Bronchial epithelial cell (primary cell): ENCODE results near the gene TNNT2. TPM values are rescaled to one million over a fixed set of nuclear protein-coding genes. Genes with fewer than 3 reads are reported as not detected.

Experiments
- DNase-seq: peaks from one replicate; pipeline ENCODE4 v3.0.0-alpha.2; 2010; ENCODE audit warnings: low read depth
- FAIRE-seq: peaks from 2 replicates; lab custom pipeline; 2011; peaks lifted over from hg19 to GRCh38; lab: Jason Lieb, UNC
- H3K27me3 ChIP-seq: 2 replicates; pipeline ENCODE4 v1.5.1; 2011; ENCODE audit warnings: low read length; ENCODE audit not compliant: control insufficient read depth, insufficient read depth
- H3K36me3 ChIP-seq: 2 replicates; pipeline ENCODE4 v1.5.1; 2011; ENCODE audit warnings: low read length; ENCODE audit not compliant: control insufficient read depth, insufficient read depth
- H3K4me3 ChIP-seq: 2 replicates; pipeline ENCODE4 v1.5.1; 2011; ENCODE audit warnings: mild to moderate bottlenecking, low read depth, low read length, control low read depth
- total RNA-seq: library from RNA; depleted of rRNA; stranded (reverse); fragments of >200 nt; gene quantifications from 2 replicates; pipeline ENCODE4 v1.2.1, GENCODE V29; 2014
- TF ChIP-seq, protein P1 (sequence below): IDR thresholded peaks from 2 replicates; pipeline ENCODE4 v1.5.1; 2011; ENCODE audit warnings: mild to moderate bottlenecking, moderate library complexity, low read length, control low read depth, inconsistent platforms; ENCODE audit not compliant: insufficient read depth, severe bottlenecking

Gene TNNT2
- total RNA-seq, 1 donor from 2014 or later, result 0.26 TPM

DNA sequence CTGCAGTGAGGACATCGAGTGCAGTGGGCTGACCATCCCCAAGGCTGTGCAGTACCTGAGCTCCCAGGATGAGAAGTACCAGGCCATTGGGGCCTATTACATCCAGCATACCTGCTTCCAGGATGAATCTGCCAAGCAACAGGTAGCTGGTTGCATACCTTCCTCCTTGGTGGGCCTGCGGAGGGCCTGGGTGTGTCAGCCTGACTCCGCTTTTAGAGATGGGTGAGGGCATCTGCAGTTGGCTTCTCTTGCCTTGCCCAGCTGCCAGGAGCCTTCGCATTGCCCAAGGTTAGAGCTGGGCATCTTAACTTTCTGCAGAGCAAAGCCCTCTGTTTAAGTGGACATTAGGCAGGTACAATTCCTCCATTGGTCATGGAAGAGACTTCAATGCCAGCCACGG is 60.9 kb downstream of the TNNT2 start:
- Histone ChIP-seq H3K36me3 (peaks cover 83% of the 10 kb centered on the region), H3K27me3 (no peaks in the 10 kb centered on the region), H3K4me3 (no peak overlapping the region)
- no peak for DNase-seq
- FAIRE-seq, result no peak
- TF ChIP-seq, protein P1, sequence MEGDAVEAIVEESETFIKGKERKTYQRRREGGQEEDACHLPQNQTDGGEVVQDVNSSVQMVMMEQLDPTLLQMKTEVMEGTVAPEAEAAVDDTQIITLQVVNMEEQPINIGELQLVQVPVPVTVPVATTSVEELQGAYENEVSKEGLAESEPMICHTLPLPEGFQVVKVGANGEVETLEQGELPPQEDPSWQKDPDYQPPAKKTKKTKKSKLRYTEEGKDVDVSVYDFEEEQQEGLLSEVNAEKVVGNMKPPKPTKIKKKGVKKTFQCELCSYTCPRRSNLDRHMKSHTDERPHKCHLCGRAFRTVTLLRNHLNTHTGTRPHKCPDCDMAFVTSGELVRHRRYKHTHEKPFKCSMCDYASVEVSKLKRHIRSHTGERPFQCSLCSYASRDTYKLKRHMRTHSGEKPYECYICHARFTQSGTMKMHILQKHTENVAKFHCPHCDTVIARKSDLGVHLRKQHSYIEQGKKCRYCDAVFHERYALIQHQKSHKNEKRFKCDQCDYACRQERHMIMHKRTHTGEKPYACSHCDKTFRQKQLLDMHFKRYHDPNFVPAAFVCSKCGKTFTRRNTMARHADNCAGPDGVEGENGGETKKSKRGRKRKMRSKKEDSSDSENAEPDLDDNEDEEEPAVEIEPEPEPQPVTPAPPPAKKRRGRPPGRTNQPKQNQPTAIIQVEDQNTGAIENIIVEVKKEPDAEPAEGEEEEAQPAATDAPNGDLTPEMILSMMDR, result no peak

DNA sequence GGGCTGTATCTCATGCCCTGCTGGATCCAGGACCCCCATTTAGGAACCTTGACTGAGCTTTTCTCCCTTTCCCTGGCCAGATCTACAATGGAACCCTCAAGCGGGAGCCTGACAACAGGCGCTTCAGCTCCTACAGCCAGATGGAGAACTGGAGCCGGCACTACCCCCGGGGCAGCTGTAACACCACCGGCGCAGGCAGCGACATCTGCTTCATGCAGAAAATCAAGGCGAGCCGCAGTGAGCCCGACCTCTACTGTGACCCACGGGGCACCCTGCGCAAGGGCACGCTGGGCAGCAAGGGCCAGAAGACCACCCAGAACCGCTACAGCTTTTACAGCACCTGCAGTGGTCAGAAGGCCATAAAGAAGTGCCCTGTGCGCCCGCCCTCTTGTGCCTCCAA is 64.4 kb downstream of the TNNT2 start:
- H3K27me3 ChIP-seq, result no peaks in the 10 kb centered on the region
- TF ChIP-seq, protein P1, result no peak
- H3K4me3 ChIP-seq, result no peak overlapping the region
- FAIRE-seq (no peak), DNase-seq (no peak)
- H3K36me3 ChIP-seq, result peaks cover 59% of the 10 kb centered on the region

DNA sequence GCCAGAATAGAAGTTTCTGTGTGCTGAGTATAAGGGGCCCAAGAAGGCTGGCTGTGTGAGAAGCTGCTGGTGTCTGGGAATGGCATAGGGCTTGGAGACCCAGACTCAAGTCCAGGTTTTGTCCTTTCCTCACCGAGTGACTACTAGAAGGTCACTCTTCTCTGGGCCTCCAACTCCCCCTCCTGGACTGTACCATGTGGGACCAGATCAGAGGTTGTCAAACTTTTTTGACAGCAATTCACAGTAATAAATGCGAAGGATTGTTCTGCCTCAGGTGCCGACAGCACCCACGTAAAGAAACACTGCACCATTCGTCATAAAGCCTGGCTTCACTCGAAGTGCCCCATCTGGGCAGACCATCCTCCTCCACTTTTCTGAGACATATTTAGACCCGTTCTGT is 65.2 kb downstream of the TNNT2 start:
- no peaks in the 10 kb centered on the region for H3K27me3 ChIP-seq
- H3K36me3 ChIP-seq, result peaks cover 55% of the 10 kb centered on the region
- no peak for DNase-seq
- TF ChIP-seq, protein P1, result no peak
- FAIRE-seq, result peak; percentile 77
- H3K4me3 ChIP-seq, result no peak overlapping the region

DNA sequence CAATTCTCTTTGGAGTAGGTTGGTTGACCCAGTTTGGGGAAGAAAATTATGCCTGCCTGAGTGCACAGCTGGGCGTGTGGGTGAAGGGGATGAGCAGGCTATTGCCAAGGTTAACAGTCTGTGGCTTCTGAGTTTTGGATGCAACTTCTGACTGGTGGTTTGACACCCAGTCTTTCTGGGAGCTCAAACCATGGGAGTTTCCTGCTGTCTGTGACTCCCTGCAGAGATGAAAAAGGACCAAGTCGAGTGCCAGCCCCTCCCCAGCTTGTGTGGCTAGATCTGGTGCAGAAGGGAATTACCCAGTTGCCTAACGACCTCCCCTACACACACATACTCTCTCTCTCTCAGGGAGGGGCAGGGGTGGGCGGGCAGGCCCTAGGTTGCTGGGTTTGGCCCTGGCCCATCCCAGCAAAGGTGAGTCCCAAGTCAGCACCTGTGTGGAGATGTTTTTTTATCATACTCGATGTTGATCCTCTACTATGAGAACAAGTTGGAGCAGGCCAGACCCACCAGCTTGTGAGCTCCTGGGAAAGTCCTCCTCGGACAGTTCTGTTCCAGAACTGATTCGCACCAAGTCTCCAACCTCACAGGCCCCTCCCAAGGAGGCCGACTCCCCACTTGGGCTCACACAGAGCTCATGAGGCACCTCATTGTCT is 66.0 kb downstream of the TNNT2 start:
- H3K4me3 ChIP-seq, result no peak overlapping the region
- TF ChIP-seq, protein P1, result no peak
- no peaks in the 10 kb centered on the region for H3K27me3 ChIP-seq
- DNase-seq (peak; percentile 97), FAIRE-seq (peak; percentile 36)
- H3K36me3 ChIP-seq, result peaks cover 48% of the 10 kb centered on the region

DNA sequence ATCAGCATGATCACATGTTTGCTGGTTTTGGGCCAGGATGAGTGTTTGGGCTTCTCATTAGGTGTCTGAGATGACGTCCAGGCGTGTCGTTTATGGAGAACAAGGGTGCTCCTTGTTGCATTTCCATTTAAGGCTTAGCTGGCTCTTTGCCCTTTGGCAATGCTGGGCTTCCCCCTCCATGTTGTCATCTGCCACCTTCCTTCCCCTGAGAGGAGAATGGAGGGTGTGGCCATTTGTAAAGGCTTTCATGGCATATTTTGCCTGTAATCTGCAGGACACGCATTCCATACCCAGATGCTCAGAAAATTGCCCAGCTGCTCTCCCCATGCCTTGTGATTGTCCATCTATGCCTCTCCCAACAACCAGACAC is 66.5 kb downstream of the TNNT2 start:
- DNase-seq (peak; percentile 96), FAIRE-seq (peak; percentile 98)
- Histone ChIP-seq H3K36me3 (peaks cover 43% of the 10 kb centered on the region), H3K27me3 (no peaks in the 10 kb centered on the region), H3K4me3 (no peak overlapping the region)
- TF ChIP-seq, protein P1, result no peak
